Kidney (tissue), 14 donors: Measurements from ENCODE around the gene FAF2. TPM values are rescaled to one million over a fixed set of nuclear protein-coding genes. Genes with fewer than 3 reads are reported as not detected.

Experiments used
- DNase-seq, 5 donors: peaks; one replicate each; pipeline ENCODE4 v3.0.0-alpha.2; 2013 to 2020
- FAIRE-seq: peaks from 2 replicates; lab custom pipeline; 2012; peaks lifted over from hg19 to GRCh38; lab: Jason Lieb, UNC
- H3K27ac ChIP-seq, 2 donors: one replicate each; pipeline ENCODE4 v1.7.0; 2013; ENCODE audit warnings: low read depth in 2 of 2, low read length in 2 of 2, inconsistent platforms in 1 of 2
- H3K27me3 ChIP-seq: one replicate; pipeline ENCODE4 v1.7.1; 2013; ENCODE audit warnings: low read length, inconsistent platforms; ENCODE audit not compliant: control insufficient read depth, insufficient read depth
- H3K36me3 ChIP-seq, 3 donors: one replicate each; pipeline versions ENCODE4 v1.7.0 to v1.7.1; 2013; ENCODE audit warnings: low read length in 3 of 3, control low read depth in 1 of 3, inconsistent platforms in 1 of 3; ENCODE audit not compliant: insufficient read depth in 3 of 3, control insufficient read depth in 2 of 3
- H3K4me1 ChIP-seq, 3 donors: one replicate each; pipeline versions ENCODE4 v1.7.0 to v1.7.1; 2013; ENCODE audit warnings: low read length in 3 of 3, inconsistent platforms in 1 of 3, low read depth in 1 of 3; ENCODE audit not compliant: control insufficient read depth in 2 of 3, insufficient read depth in 2 of 3
- H3K4me3 ChIP-seq, 3 donors: one replicate each; pipeline versions ENCODE4 v1.7.0 to v1.8.1; 2013; ENCODE audit warnings: low read length in 3 of 3, control low read depth in 1 of 3, inconsistent platforms in 1 of 3
- H3K9ac ChIP-seq, 3 donors: one replicate each; pipeline versions ENCODE4 v1.7.0 to v1.7.1; 2013; ENCODE audit warnings: low read length in 3 of 3, control low read depth in 1 of 3, inconsistent platforms in 1 of 3
- H3K9me3 ChIP-seq, 3 donors: one replicate each; pipeline versions ENCODE4 v1.7.0 to v1.7.1; 2013; ENCODE audit warnings: low read length in 3 of 3, control low read depth in 1 of 3, inconsistent platforms in 1 of 3; ENCODE audit not compliant: control insufficient read depth in 2 of 3, insufficient read depth in 1 of 3
- intact Hi-C: fragments of 100-400 bp; cut with DNase I; formaldehyde crosslinking; loops from one replicate; pipeline ENCODE4 v1.11.1; 2022
- polyA plus RNA-seq: library from polyadenylated mRNA; stranded (reverse); fragments of 350-450 nt; fragmentation: Illumina TruSeq; extraction: RNeasy Lipid Tissue Mini Kit (QIAGEN cat#74804); gene quantifications from one replicate; pipeline ENCODE4 v1.2.3, GENCODE V29; 2014; ENCODE audit warnings: low read depth, low replicate concordance; ENCODE audit not compliant: insufficient read depth
- total RNA-seq: library from RNA; stranded (reverse); fragmentation: NEBNext Ultra II Directional; extraction: Animal tissue kit (Norgen Biotek cat#: 25700); gene quantifications from one replicate; pipeline ENCODE4 v1.2.1, GENCODE V29; 2021
- TF ChIP-seq, protein P1 (sequence below): IDR thresholded peaks from 3 replicates; pipeline ENCODE4 v1.5.1; 2012; ENCODE audit warnings: mild to moderate bottlenecking, moderate library complexity, borderline replicate concordance; ENCODE audit not compliant: insufficient read depth; ENCODE audit errors: extremely low read depth
- donor health status: control.
- donor health status: control.
- donor health status: control.
- donor health status: control.
- donor health status: control.
- donor health status: DM: yes; HTN: yes; CAD: no.
- donor health status: Normal renal cell carcinoma (clear cell type).

Gene FAF2
- total and polyA plus RNA-seq, 2 donors from 2014 or later, result 11.1 to 31.7 TPM

GRCh38 chr5:176543428-176544182 lies 95.4 kb downstream of the FAF2 start:
- peak; percentile 70 to 90 (median 81) for DNase-seq
- Histone ChIP-seq H3K9ac (peak overlapping the region; percentile 68 to 97 (median 86)), H3K9me3 (no peaks in the 10 kb centered on the region), H3K27ac (peak overlapping the region; percentile 92), H3K36me3 (no peaks in the 10 kb centered on the region), H3K4me1 (peaks cover 0 to 20% (median 9%) of the 10 kb centered on the region in 3 donors), H3K27me3 (no peaks in the 10 kb centered on the region), H3K4me3 (peak overlapping the region; percentile 65 to 91 (median 81))
- intact Hi-C loops, result no loop called here
- TF ChIP-seq, protein P1, sequence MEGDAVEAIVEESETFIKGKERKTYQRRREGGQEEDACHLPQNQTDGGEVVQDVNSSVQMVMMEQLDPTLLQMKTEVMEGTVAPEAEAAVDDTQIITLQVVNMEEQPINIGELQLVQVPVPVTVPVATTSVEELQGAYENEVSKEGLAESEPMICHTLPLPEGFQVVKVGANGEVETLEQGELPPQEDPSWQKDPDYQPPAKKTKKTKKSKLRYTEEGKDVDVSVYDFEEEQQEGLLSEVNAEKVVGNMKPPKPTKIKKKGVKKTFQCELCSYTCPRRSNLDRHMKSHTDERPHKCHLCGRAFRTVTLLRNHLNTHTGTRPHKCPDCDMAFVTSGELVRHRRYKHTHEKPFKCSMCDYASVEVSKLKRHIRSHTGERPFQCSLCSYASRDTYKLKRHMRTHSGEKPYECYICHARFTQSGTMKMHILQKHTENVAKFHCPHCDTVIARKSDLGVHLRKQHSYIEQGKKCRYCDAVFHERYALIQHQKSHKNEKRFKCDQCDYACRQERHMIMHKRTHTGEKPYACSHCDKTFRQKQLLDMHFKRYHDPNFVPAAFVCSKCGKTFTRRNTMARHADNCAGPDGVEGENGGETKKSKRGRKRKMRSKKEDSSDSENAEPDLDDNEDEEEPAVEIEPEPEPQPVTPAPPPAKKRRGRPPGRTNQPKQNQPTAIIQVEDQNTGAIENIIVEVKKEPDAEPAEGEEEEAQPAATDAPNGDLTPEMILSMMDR, result no peak
- no peak for FAIRE-seq

DNA sequence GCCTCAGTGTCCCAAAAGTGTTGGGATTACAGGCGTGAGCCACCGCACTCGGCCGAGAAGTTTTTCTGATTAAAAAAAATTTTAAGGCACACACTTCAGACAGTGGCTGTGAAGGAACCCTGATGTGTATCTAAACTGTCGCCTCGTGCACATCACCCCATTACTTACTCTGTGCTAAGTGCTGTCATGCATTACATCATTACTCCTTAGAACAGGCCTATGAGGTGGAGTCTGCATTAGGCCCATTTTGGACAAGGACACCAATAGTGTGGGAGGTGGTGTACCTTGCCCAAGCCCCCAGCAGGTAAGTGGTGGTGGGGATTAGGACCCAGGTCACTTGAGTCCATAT lies 97.2 kb downstream of the FAF2 start:
- Histone ChIP-seq H3K9ac (no peak overlapping the region), H3K27ac (peak overlapping the region; percentile 30 to 51), H3K27me3 (no peaks in the 10 kb centered on the region), H3K36me3 (no peaks in the 10 kb centered on the region), H3K4me1 (peaks cover 0 to 27% (median 9%) of the 10 kb centered on the region in 3 donors), H3K4me3 (peak overlapping the region in 1 of 3 donors; percentile 81), H3K9me3 (no peaks in the 10 kb centered on the region)
- TF ChIP-seq, protein P1, result no peak
- no peak for DNase-seq
- intact Hi-C loops, result no loop called here
- no peak for FAIRE-seq

DNA sequence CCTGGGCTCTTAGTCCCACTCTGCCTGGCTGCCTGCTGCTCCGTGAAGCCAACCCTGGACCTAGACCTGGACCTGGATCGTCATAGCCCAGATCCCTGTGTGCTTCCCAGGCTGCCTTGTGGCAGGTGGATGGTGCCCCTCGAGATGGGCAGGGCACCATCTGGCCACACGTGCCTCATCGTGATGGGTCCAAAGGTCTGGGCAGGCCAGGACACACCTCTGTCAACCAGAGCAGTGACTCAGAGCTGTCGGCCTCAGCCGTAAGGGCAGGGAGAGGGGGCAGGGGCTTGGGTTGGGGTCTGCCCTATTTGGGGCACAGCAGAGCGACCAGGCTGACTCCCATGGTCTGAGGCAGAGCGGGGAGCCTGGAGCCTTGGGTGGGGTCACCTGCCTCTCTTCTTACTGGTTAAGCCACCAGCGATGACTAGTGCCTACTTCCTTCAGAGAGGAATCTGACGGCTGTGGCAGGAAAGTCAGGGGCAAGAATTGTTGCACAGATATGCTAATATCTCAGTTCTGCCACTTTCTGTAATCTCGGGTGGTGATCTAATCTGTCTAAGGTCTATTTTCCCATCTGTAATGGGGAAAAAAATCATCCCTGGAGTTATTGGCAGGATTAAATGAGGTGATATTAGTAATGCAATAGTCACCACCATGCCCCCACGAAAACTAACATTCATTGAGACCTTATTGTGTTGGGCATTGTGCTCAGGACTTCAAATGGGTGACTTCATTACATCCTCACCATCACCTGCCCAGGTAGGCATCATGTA lies 97.7 kb downstream of the FAF2 start:
- TF ChIP-seq, protein P1, result no peak
- Histone ChIP-seq H3K4me3 (no peak overlapping the region), H3K36me3 (no peaks in the 10 kb centered on the region), H3K27ac (peak overlapping the region; percentile 30 to 51), H3K9ac (no peak overlapping the region), H3K9me3 (no peaks in the 10 kb centered on the region), H3K4me1 (peaks cover 0 to 31% (median 9%) of the 10 kb centered on the region in 3 donors), H3K27me3 (no peaks in the 10 kb centered on the region)
- no peak for FAIRE-seq
- intact Hi-C loops, result no loop called here
- DNase-seq, result peak in 1 of 5 donors; percentile 67
